GM12878 (cell line): ENCODE results near the gene RBP3. TPM values are rescaled to one million over a fixed set of nuclear protein-coding genes. Genes with fewer than 3 reads are reported as not detected.
A peak's percentile ranks its signal among the peaks of the same experiment; 100 is the strongest.

Source experiments
- ATF2 ChIP-seq: IDR thresholded peaks from 2 replicates; pipeline ENCODE4 v1.6.1; 2012; ENCODE audit warnings: low read length, inconsistent platforms
- BCL3 ChIP-seq: IDR thresholded peaks from 2 replicates; pipeline ENCODE4 v1.6.1; 2011; ENCODE audit warnings: borderline replicate concordance, low read depth, mild to moderate bottlenecking, moderate library complexity, low read length; ENCODE audit not compliant: insufficient read depth, poor library complexity, severe bottlenecking
- CTCF ChIP-seq, 3 experiments: IDR thresholded peaks in 2 of 3; conservative IDR thresholded peaks in 1 of 3; 2 replicates each; pipeline ENCODE4 v1.5.1; 2011; ENCODE audit warnings: low read depth in 3 of 3, low read length in 3 of 3, mild to moderate bottlenecking in 3 of 3, control low read depth in 2 of 3, moderate library complexity in 2 of 3, inconsistent platforms in 1 of 3, mixed read lengths in 1 of 3; ENCODE audit not compliant: control insufficient read depth in 2 of 3, insufficient read depth in 1 of 3; ENCODE audit errors: extremely low read depth in 1 of 3
- HDAC6 ChIP-seq: fragments of 200-600 bp; sonication (generic); IDR thresholded peaks from one replicate; pipeline ENCODE4 v1.8.0; 2017; ENCODE audit warnings: antibody characterized with exemption; ENCODE audit not compliant: unreplicated experiment
- IKZF1 ChIP-seq: fragments of 450-650 bp; conservative IDR thresholded peaks from 2 replicates; pipeline ENCODE4 v1.6.1; 2017; ENCODE audit warnings: antibody characterized with exemption, mild to moderate bottlenecking
- KLF5 ChIP-seq: fragments of 450-650 bp; IDR thresholded peaks from 2 replicates; pipeline ENCODE4 v1.6.1; 2014; ENCODE audit warnings: mild to moderate bottlenecking; ENCODE audit not compliant: partially characterized antibody
- LARP7 ChIP-seq: fragments of 450-650 bp; IDR thresholded peaks from 2 replicates; pipeline ENCODE4 v1.6.1; 2017; ENCODE audit warnings: mild to moderate bottlenecking
- MTA3 ChIP-seq: IDR thresholded peaks from 2 replicates; pipeline ENCODE4 v1.6.1; 2012; ENCODE audit warnings: low read length, inconsistent platforms, borderline replicate concordance
- MXI1 ChIP-seq: fragments of 150-350 bp; IDR thresholded peaks from 2 replicates; pipeline ENCODE4 v1.6.1; 2011; ENCODE audit warnings: low read depth, mild to moderate bottlenecking, inconsistent platforms, low read length, improper control_type of control experiment
- NR2F1 ChIP-seq: fragments of 450-650 bp; conservative IDR thresholded peaks from 2 replicates; pipeline ENCODE4 v1.6.1; 2017; ENCODE audit warnings: mild to moderate bottlenecking
- POLR2AphosphoS2 ChIP-seq: IDR thresholded peaks from 2 replicates; pipeline ENCODE4 v1.6.1; 2011; ENCODE audit warnings: low read depth, mild to moderate bottlenecking, low read length, improper control_type of control experiment, moderate library complexity
- POLR2AphosphoS5 ChIP-seq: IDR thresholded peaks from 2 replicates; pipeline ENCODE4 v1.6.1; 2011; ENCODE audit warnings: mild to moderate bottlenecking, low read length, inconsistent platforms
- SMC3 ChIP-seq: IDR thresholded peaks from 2 replicates; pipeline ENCODE4 v1.6.1; 2011; ENCODE audit warnings: low read length, improper control_type of control experiment, borderline replicate concordance
- SREBF1 ChIP-seq: IDR thresholded peaks from 2 replicates; pipeline ENCODE4 v1.6.1; 2012; ENCODE audit warnings: mild to moderate bottlenecking, low read length
- SUPT20H ChIP-seq: IDR thresholded peaks from 2 replicates; pipeline ENCODE4 v1.6.1; 2011; ENCODE audit warnings: low read depth, mild to moderate bottlenecking, low read length, moderate library complexity, borderline replicate concordance; ENCODE audit not compliant: control insufficient read depth
- YY1 ChIP-seq: IDR thresholded peaks from 2 replicates; pipeline ENCODE4 v1.6.1; 2011; ENCODE audit warnings: low read depth, mild to moderate bottlenecking, low read length
- ZBTB33 ChIP-seq: fragments of 450-650 bp; IDR thresholded peaks from 2 replicates; pipeline ENCODE4 v1.6.1; 2017; ENCODE audit warnings: mild to moderate bottlenecking
- ZNF384 ChIP-seq: IDR thresholded peaks from 2 replicates; pipeline ENCODE4 v1.6.1; 2012; ENCODE audit warnings: low read depth, mild to moderate bottlenecking, low read length, improper control_type of control experiment, borderline replicate concordance
- ZNF592 ChIP-seq: fragments of 450-650 bp; IDR thresholded peaks from 2 replicates; pipeline ENCODE4 v1.6.1; 2017; ENCODE audit warnings: mild to moderate bottlenecking, moderate library complexity
- polyA plus RNA-seq, 11 experiments: library from polyadenylated mRNA; depleted of rRNA in 4 of 11; unstranded in 6 of 11; stranded (reverse) in 5 of 11; fragments of >200 nt; fragmentation: Nextera tagmentation in 4 of 11; fragmentation: Illumina TruSeq in 1 of 11; extraction: Ambion mirVana in 4 of 11; extraction: Trizol in 1 of 11; gene quantifications; 1 replicate in 1 of 11; 2 replicates in 10 of 11; pipeline versions ENCODE4 v1.2.1 to v1.2.3, GENCODE V29; 2011 to 2016; ENCODE audit warnings: inconsistent platforms in 2 of 11, missing spikeins in 2 of 11, low read depth in 1 of 11
- total RNA-seq, 4 experiments: library from RNA; depleted of rRNA in 3 of 4; stranded (reverse); fragments of >200 nt in 3 of 4; fragmentation: Illumina TruSeq in 1 of 4; extraction: Trizol in 1 of 4; gene quantifications; 2 replicates each; pipeline versions ENCODE4 v1.2.1 to v1.2.3, GENCODE V29; 2013 to 2021

The RBP3 gene
- total and polyA plus RNA-seq, 10 of the 15 experiments (the other 5 are each of a cell fraction or from before 2014, with no cell fraction given) = not detected

GRCh38 chr10:47311932-47312662, 36.1 kb upstream of the RBP3 start (continued):
- TF ChIP-seq ZBTB33 = no peak
- TF ChIP-seq YY1 = 0 out of 2 replicates have a peak, but pooled peaks have one; percentile 57
- no peak for TF ChIP-seq MTA3
- TF ChIP-seq SMC3 = peak; percentile 94
- no peak for TF ChIP-seq SREBF1
- no peak for TF ChIP-seq LARP7
- no peak for TF ChIP-seq ZNF384
- TF ChIP-seq BCL3 = no peak
- TF ChIP-seq POLR2AphosphoS2 = no peak
- no peak for TF ChIP-seq ATF2
- TF ChIP-seq CTCF (IDR thresholded peaks at IDR 0.05 in 2 of 3, conservative IDR thresholded peaks at IDR 0.05 in 1 of 3; ENCODE audit: control insufficient read depth in 2 of 3, extremely low read depth in 1 of 3, insufficient read depth in 1 of 3, low read depth in 3 of 3, low read length in 3 of 3) = peak; percentile 83 to 97 (median 93); a peak in 5 of 6 replicates
- no peak for TF ChIP-seq HDAC6
- no peak for TF ChIP-seq KLF5
- TF ChIP-seq NR2F1 = 0 out of 2 replicates have a peak, but pooled peaks have one; percentile 22
- no peak for TF ChIP-seq ZNF592
- 0 out of 2 replicates have a peak, but pooled peaks have one; percentile 23 for TF ChIP-seq IKZF1
- TF ChIP-seq POLR2AphosphoS5 = no peak
- TF ChIP-seq SUPT20H = no peak
- TF ChIP-seq MXI1 = no peak
